Neural crest cell (in vitro differentiated cells): ENCODE measurements around the gene LXN. TPM values are rescaled to one million over a fixed set of nuclear protein-coding genes. Genes with fewer than 3 reads are reported as not detected.

Experiments
- DNase-seq: peaks from one replicate; pipeline ENCODE4 v3.0.0; 2021; ENCODE audit warnings: low read depth, mixed read lengths, low spot score
- H3K27ac Mint-ChIP-seq: one replicate; pipeline ENCODE4 v1.8.0; 2021; ENCODE audit warnings: mild to moderate bottlenecking, mixed read lengths; ENCODE audit not compliant: unreplicated experiment
- H3K27me3 Mint-ChIP-seq: 2 replicates; pipeline ENCODE4 v1.8.0; 2021; ENCODE audit warnings: low read depth, mild to moderate bottlenecking, mixed read lengths
- H3K36me3 Mint-ChIP-seq: 2 replicates; pipeline ENCODE4 v1.8.0; 2021; ENCODE audit warnings: low read depth, mild to moderate bottlenecking, mixed read lengths
- H3K4me1 Mint-ChIP-seq: 2 replicates; pipeline ENCODE4 v1.8.0; 2021; ENCODE audit warnings: mixed read lengths
- H3K4me3 Mint-ChIP-seq: one replicate; pipeline ENCODE4 v1.8.0; 2021; ENCODE audit warnings: mild to moderate bottlenecking, mixed read lengths
- H3K9me3 Mint-ChIP-seq: 2 replicates; pipeline ENCODE4 v1.8.0; 2021; ENCODE audit warnings: mixed read lengths
- CTCF ChIP-seq: fragments of 200-600 bp; sonication (generic); conservative IDR thresholded peaks from 2 replicates; pipeline ENCODE4 v1.5.0; 2021; ENCODE audit warnings: antibody characterized with exemption, mild to moderate bottlenecking
- total RNA-seq: library from RNA; stranded (reverse); gene quantifications from 2 replicates; pipeline ENCODE4 v1.2.1, GENCODE V29; 2021

LXN gene
- total RNA-seq, 1 donor from 2014 or later: 8.0 TPM

DNA sequence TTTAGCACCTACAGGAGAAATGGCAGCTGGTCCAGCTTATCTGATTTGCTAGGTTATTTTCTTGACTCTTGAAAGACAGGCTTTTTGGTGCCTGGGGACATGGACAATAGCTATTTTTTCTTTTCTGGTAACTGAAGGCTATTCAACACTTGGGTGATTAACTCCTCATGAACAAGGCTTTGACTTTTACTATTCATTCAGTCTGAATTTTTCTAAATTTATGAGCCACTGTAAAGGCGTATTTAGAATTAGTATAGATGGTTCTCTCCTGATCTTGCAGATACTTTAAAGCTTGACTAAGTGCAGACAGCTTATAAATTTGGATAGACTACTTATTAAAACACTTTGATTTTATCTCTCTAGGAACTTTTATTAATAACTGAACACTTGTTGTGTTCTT, 46.6 kb downstream of the LXN start:
- no peak for TF ChIP-seq CTCF

DNA sequence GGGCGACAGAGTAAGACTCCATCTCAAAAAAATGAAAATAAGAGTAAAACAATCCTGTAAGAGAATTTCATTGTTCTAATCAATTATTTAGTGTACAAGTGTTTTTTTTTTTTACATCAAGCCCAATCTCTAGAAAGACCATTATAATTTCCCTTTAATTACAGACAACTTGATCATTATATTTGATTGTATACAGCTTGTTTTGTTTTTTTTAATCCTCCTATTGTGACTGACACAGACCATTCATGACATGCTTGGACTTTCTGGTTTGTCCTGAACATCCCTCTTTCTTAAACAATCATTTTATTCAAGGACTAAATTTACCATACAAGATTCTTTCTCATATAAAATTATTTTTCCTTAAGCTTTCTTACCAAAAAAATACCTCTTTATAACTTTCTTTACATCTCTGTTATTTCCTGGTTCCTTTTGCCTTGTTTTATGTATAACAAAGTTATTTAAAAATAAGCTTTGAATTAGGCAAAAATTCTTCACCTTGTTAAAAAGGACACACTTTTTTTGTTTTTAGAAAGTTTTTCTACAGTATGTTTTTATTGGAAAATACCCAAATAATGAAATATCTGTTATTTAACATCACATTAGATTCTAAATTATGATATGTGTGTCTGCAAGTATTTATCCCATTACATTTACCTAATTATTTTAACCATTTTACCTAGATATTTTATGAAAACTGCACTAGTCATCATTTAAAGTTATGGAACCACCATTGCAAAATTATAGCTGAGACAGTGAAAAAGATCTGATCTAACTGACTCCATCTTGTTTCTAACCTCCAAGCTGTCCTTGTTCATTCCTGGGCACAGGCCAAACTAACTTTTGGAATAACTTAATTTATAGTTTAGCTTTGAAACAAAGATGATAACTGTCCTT, 54.2 kb downstream of the LXN start:
- Mint-ChIP-seq H3K27ac (no peak overlapping the region), H3K4me1 (no peaks in the 10 kb centered on the region), H3K4me3 (no peak overlapping the region), H3K36me3 (peaks cover 5% of the 10 kb centered on the region), H3K9me3 (peaks cover 13% of the 10 kb centered on the region), H3K27me3 (no peaks in the 10 kb centered on the region)
- TF ChIP-seq CTCF: no peak
- DNase-seq: no peak

More for the DNA sequence above, 46.6 kb downstream of the LXN start:
- Mint-ChIP-seq H3K27me3 (peaks cover 16% of the 10 kb centered on the region), H3K4me3 (no peak overlapping the region), H3K27ac (no peak overlapping the region), H3K4me1 (no peaks in the 10 kb centered on the region), H3K9me3 (peaks cover 10% of the 10 kb centered on the region), H3K36me3 (no peaks in the 10 kb centered on the region)
- DNase-seq: no peak

Other genes starting within 250 kb of the LXN start
- gene MLF1, start 101.5 kb downstream of the LXN start, total RNA-seq: 19.8 and 21.0 TPM in 2 replicates
- 33.9 and 34.5 TPM in 2 replicates for gene GFM1, start 28.1 kb downstream of the LXN start, total RNA-seq
- gene RARRES1, start 59.8 kb upstream of the LXN start, total RNA-seq: 1.4 and 2.5 TPM in 2 replicates
- 16.9 and 18.5 TPM in 2 replicates for gene MFSD1, start 129.4 kb upstream of the LXN start, total RNA-seq